HG03108 (cell line): ENCODE measurements around the gene NEO1.

Experiments used
- ATAC-seq: cut with Tn5 transposase; IDR thresholded peaks from one replicate; pipeline ENCODE4 v1.9.1; 2021; ENCODE audit warnings: moderate library complexity; ENCODE audit not compliant: unreplicated experiment

Gene NEO1

DNA sequence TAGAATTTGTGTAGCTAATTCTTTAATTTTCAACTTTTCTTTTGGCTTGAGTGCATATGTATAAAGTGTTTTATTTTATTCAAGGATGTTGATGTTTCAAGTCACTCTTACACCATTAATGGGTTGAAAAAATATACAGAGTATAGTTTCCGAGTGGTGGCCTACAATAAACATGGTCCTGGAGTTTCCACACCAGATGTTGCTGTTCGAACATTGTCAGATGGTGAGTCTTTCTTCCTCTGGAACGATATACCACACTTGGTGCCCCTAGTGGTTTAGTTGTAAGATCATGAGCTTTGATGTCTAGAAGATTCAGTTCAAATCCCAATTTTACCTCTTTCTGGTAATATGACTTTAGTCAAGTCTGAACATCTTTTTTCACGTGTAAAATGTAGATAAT lies 197.2 kb downstream of the NEO1 start:
- ATAC-seq, result no peak

DNA sequence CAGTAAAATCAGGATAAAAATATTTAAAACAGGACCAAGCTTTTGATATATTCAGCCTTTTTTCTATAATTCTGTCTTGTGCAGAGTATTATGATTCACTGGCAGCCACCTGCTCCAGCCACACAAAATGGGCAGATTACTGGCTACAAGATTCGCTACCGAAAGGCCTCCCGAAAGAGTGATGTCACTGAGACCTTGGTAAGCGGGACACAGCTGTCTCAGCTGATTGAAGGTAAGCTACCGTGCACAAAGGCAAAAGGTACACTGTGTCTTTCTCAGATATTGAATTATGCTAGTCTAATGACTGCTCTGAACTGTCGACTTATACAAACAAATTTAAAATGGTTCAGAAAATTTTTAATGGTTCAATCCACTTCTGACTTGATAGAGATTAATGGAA lies 202.3 kb downstream of the NEO1 start:
- ATAC-seq, result no peak

DNA sequence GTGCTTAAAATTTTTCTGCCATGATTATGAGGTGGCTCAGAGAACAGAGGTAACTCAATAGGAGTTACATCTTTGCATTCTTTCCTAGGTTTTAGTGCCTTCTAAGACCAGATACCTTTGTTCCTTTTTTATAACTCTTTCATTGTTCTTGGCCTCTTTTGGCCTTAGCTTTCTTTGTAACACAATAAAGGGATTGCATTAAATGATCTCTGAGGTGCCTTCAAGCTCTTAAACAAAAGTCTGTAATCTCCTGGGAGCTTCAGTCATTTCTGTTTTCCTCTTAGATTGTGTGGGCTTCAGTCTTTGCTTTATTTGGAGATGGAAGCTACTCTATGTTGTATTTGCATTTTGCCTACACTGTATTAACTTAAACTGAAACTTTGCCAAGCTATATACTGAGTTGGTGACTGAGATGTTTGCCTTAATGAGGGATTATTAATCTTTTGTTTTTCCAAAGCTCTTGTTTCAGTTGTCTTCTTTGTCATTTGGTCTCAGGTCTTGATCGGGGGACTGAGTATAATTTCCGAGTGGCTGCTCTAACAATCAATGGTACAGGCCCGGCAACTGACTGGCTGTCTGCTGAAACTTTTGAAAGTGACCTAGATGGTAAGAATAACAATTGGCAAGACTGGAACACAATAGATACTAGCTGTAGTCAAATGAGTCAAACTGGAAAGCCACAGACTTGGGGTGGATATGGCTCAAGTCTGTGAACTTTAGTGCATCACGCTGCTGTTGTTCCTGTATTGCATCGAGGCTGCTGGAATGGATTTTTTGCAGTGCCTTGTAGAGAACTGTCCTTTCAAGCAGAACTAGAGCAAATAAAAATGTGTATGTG lies 206.2 kb downstream of the NEO1 start:
- ATAC-seq, result no peak

DNA sequence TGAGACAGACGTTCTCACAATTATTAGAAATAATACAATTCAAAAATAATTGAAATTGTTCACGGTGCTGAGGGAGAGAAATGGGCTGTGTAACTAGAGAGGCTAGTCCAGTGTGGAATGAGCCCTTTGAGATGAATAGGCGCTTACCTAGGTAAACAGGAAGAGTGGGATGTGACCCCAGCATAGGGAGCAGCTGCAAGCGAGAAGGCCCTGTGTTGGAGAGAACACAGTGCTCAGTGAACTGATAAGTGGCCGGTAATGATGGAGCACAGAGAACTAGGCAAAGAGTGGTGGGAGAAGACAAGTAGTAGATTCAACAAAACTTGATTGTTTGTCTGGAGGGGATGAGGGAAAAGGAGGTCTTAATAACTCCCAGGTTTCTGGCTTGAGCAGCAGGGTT lies 212.6 kb downstream of the NEO1 start:
- ATAC-seq, result no peak

DNA sequence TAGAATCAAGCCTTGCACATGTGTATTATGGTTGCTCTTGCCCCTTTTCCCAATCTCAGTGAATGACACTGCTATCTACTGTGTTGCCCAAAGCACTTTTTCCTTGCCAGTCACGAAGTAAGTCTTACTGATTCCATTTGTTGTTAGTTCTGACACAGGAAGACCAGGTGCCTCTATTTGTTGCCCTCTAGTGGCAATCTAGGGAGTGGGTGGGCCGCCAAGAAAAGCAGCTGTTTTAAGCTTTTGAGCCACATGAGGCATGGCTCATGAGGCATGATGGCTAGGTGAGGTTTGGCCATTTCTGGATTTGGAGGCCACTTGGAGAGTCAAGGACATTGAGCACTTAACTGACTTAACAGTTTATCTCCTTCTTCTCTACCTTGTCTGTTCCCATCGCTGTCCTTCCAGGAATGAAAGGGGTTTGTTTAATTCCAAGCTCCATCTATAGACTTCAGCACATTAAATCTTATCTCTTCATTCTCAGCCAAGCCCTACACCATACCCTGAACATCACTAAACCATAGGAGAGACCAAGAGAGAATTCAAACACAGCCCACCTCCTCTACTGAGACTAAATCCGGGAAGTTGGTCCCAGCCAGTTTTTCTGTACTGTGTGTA lies 213.4 kb downstream of the NEO1 start:
- ATAC-seq, result no peak

DNA sequence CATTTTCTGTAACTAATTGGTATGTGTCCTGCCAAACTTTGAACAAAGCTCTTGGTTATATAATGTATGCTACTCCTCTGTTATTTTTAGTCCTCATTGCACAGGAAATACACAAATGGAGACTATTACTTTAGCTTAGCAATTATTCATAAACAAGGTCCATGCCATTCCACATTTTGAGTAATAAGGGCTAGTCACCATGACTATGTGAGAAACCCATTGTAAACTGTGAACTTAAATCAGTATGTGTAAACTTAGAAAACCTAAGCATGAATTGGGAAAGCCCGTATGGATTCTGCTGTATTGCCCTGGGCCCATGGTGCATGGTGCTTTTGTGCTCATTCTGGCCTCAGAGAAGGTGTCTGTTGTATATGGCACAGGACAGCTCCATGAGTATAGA lies 216.2 kb downstream of the NEO1 start:
- ATAC-seq, result no peak

DNA sequence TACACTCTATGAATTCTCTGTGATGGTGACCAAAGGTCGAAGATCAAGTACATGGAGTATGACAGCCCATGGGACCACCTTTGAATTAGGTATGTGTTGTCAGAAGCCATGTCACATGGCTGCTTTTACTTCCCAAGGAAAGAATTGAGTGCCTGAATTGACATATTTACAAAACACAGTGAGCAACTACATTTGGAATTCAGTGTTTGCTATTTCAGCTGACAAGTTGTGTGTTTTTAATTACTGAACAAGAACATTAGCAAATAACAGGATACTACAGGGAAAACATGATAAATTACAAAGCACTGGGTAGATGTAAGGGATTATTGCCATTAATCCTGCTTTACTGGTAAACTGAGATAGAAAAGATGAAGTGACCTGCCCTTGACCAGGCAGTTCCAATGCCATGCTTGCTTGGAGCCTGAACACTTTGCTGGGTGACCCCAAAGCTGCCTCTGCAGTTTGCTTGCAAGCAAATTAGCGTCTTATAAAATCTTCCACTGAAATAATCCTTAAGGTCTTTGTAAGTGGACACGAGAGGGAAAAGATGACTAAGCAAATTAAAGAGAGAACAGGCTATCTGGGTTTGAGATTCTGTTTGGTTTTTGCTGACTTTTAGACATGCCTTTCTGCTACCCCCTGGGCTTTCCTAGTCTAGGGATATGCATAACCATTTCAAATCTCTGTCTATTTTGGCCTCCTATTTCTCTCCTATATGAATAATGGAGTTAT lies 218.3 kb downstream of the NEO1 start:
- no peak for ATAC-seq

DNA sequence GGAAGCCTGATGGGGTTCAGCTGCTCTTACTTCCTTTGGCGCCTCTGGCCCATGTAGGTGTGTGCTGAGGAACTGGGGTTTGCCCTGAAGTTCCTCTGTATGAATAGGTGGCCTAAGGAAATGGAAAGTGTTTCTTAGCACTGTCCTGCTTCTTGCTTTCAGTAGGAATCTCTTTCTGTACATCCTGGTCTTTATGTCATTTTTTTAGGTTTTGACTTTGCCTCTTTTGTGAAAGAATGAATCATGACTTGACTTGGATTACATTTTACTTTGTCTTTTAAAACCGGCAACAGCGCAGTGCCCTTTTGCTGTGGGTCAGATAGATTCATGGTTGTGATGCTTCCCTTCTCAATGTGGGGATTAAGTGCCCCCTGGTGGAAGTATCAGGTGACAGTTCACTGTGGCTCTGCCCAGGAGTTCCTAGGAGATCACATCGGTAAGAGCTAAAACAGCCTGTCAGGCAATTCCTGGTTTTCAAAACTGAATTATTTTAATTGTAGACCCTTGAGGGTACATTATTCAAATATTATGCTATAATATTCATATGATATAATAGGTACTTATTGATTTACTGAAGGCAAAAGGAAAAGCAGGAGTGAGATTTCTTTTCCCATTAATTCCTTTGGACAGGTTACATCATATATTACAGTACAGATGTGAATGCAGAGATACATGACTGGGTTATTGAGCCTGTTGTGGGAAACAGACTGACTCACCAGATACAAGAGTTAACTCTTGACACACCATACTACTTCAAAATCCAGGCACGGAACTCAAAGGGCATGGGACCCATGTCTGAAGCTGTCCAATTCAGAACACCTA lies 221.1 kb downstream of the NEO1 start:
- ATAC-seq, result no peak

DNA sequence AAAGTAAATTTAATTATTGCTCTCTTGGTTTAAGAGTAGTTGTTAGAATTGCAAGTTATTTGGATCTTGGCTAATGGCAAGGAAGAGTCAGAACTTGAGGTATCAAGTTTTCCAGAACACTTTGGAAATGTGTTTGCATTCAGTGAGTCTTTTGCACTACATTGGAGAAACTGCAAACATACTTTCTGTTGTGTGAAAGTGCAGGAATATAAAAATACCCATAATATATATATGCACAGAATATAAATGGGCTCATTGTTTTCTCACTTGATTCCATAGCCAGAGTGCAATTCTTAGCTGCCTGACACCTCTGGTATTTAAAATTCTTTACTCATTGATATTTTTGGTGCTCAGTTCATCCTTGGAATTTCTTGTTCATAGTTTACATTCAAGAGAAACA lies 223.6 kb downstream of the NEO1 start:
- ATAC-seq, result no peak

DNA sequence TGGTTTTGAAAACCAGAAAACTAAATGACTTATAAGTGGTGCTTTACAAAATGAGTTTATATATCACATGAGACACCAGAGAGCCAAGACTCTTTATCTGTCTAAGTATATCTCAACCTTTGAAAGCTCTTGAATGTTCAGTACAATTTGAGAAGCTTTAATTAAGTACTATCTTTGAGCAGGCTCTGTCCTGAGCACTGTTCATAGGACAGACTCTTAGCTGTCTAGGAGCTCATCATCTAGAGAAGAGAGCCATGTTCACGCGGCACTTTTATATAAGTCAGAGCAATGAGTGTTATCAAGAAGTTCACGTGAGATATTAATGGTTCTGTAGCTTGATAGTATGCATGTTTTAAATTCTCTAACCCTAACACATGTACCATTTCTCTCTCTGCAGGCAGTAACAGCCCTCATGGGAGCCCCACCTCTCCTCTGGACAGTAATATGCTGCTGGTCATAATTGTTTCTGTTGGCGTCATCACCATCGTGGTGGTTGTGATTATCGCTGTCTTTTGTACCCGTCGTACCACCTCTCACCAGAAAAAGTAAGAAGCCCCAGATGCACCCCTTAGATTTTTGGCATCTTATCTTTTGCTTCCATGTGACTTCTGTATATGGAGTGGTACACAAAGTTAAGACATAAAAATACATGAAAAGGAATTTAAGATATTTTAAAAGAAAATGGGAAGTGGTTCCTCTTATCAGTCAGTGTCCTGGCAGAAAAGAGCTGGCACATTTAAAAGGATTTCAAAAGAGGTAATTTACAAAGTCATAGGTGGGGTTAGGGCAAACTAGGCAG lies 230.5 kb downstream of the NEO1 start:
- ATAC-seq, result no peak

DNA sequence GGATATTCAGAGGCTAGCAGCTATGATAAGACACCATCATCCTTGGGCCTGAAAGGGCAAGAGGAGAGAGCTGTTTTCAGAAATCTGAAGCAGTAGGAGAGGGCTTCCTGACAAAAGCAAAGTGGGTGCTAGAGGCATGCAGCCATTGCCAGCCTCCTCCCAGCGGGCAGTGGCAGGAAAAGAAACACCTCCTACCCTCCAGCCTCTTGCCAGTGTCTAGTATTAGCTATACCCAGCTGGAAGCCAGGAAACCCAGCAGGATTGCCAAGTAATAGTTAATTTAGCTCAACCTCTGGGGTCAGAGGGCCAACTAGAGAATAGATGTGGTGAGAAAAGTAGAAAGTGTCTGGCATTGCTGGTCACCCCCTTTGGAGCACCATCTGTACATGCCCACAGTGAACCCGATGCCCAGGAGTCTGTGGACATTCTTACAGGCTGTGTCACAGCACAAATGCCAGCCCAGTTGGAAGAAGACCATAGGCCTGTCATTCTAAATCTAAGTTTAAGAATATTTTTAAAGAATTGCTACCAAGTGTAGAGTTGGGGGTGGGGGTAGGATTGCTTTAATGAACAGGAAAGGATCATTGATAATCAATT lies 231.2 kb downstream of the NEO1 start:
- no peak for ATAC-seq

DNA sequence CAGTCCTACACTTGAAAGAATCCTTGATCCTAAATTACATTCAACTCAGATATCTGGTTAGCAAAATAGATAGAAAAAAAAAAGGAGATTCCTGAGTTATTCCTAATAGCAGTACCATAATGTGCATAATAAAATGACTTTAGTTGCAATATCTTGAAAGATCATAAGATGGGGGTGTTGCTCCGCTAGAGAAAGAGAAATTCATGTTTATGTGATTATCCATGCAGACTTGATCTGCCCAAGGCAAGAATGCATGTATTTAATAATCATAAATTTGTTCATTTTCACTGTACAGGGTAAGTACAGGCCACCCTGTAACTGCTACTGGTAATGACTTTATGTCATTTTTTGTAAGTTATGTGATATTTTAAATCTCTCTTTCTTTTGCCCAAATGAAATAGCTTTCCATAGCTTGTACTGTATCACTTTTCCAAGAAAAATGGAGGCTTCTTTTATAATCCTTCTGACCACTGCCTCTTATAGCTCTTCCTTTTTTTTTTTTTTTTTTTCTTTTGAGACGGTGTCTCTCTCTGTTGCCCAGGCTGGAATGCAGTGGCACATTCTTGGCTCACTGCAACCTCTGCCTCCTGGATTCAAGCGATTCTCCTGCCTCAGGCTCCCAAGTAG lies 231.9 kb downstream of the NEO1 start:
- ATAC-seq, result no peak

DNA sequence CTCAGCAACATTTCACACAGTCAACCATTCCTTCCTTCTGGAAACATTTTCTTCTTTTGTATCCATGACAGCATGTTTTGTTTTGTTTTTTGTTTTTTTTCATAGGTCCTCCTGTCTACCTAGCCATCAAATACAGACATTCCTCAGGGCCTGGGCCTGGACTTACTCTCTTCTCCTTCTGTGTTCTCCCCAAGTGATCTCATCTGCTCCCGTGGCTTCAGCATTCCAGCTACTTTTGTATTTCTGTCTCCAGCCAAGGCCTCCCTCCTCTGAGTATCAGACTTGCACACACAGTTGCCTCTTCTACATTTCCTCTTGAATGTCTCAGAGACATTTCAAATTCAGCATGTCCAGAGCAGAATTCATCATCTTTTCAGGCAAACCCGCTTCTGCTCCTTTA lies 234.0 kb downstream of the NEO1 start:
- no peak for ATAC-seq

DNA sequence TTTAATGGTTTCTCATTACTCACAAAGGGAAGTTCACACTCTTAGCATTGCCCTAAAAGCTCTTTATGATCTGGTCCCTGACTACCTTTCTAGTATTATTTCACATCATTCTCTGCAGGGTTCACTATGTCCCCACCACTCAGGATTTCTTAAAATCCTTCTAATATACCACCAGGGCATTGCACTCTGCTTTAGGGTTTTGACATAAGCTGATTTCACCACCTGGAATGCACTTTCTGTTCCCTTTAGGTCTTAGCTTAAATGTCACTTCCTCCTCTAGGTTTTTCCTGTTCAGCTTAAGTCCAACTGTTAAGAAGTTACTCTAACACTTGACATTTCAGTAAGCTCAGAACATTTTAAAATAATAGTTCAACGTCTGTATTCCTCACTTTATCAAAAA lies 234.8 kb downstream of the NEO1 start:
- ATAC-seq, result no peak

DNA sequence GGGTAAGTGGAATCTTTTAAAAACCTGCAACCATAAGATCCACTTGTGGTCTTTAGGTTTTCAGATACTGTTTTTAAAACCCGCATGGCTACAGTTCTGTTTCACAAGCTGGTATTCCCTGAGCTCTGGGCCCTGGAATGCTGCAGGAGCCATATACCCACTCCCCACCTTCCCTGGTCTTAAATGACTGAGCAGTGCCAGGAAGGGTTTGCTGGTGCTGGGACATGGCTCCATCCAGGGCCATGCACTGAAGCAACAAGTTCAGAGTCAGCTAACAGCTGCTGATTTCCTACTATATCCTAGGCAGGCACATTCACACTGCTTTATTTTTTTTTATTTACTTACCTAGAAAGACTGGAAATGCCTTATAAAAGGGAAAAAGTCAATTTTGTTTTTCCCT lies 239.2 kb downstream of the NEO1 start:
- ATAC-seq, result no peak

DNA sequence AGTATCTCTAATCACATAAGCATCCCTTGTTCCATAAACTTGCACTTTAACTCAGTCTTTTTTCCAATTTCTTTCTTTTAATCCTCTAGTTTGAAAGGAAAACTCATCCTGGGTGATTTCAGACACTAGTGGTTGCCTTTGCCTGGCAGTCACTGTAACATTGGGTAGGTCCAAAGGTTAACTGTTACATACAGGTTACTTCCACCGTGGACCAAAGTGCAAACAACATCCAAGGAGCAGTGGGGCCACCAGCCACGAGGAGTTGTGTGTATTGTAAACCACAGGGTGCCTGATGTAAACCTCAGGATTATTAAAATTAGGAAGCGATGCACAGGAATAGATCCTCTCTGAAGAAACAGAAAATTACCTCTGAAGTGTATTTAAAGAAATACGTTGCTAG lies 241.5 kb downstream of the NEO1 start:
- no peak for ATAC-seq

DNA sequence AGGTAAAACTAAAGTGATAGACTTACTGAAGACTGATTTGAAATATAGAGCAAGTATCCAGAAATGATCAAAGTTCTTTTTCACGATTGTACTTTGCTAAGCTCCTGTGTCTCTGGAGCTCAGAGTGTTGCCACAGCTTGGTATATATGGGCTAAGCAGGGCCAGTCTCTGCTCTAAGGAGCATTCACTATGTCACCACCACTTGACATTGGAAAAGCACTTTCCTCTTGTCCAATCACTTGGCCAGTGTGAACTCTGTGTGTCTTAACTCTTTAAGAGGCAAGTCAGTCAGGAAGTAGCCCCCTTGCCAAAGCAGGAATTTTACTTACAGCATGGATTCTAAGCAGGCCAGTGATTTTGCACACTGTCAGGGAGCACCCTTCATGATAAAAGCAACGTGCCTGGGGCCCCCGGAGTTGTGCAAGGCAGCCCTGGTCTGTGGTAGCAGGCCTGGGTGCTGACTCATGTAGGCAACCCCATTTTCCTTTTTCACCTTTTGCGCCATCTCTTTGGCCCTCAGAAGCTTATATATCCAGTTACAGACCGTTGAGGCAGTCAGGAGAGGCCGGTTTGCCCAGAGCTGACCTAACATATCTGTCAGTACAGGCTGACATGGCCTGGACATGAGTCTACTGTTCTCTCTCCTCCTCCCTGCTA lies 243.5 kb downstream of the NEO1 start:
- no peak for ATAC-seq

DNA sequence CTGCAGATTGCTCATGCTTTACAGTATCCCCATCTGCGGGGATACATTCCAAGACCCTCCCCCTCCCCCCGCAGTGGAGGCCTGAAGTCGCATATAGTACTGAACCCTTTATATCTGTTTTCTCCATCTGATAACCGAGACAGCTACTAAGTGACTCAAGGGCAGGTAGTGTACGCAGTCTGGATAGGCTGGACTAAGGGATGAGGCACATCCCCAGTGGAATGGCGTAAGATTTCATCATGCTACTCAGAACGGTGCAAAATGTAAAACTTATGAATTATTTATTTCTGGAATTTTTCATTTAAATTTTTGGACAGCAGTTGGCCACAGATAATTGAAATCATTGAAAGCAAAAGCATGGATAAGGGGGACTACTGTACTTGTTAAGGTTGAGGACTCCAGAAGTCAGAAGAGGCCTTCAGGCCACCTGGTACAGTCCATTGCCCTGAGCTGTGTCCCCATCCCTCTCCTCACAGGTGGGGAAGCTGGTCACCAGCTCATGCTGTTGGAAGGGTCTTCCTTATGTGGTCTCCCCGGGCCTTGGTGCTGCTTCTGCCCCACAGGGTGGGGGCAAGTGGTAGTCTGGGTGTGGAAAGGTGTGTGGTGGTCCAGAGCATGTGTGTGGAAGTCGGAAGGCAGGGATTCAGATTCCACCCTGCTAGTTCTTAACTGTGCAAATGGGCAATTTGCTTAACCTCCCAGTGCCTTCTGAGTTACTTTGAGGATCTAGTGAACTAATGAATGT lies 244.5 kb downstream of the NEO1 start:
- no peak for ATAC-seq
